NCI-H774 (cell line): Measurements from ENCODE around the gene UEVLD.

Source experiments
- DNase-seq: peaks from one replicate; lab custom pipeline; 2025; lab: John Stamatoyannopoulos, UW

The UEVLD gene

DNA sequence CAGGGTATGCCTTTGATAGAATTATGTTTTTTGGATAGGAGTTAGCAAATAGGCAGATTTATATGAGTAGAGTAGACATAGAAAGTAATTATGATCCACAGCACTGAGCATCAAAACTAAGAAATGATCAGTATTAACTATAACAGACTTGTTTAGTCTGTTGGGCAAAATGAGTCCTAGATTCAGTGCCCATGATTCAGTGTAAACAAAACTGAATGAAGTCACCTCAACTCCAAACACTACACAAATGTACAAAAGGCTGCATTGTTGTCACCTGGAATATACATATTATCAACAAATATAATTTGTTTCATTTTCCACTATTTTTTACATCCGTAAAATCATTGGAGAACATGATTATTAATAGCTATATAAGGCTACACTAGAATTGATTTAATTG lies 6.7 kb downstream of the UEVLD start:
- DNase-seq, result no peak

- DNase-seq, result no peak
Measured at GRCh38 chr11:18580113-18580766, 8.3 kb downstream of the UEVLD start.

DNA sequence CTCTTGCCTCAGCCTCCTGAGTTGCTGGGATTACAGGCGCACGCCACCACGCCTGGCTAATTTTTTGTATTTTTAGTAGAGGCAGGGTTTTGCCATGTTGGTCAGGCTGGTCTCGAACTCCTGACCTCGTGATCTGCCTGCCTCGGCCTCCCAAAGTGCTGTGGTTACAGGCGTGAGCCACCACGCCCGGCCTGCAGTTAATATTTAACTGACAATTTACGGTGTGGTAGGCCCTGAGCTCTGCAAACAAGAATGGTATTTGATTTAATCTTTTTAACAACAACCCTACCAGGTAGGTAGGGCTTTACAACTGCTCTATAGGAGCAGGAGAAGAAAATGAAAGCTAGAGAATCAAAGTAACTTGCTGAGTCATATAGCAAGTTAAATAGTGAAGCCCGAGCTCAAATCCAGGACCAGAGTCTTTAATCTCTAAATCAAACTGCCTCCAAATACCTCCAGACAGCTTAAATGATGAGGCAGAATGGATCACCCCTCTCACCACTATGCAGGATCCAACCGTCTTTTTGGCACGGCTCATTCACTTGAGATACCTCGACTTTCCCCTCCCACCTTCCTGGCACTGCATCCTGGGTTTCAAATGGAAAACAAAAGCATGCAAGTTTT lies 9.4 kb downstream of the UEVLD start:
- no peak for DNase-seq

- no peak for DNase-seq
Measured at GRCh38 chr11:18575361-18575760, 13.2 kb downstream of the UEVLD start.

GRCh38 chr11:18567081-18567480 lies 21.5 kb downstream of the UEVLD start:
- DNase-seq, result no peak

DNA sequence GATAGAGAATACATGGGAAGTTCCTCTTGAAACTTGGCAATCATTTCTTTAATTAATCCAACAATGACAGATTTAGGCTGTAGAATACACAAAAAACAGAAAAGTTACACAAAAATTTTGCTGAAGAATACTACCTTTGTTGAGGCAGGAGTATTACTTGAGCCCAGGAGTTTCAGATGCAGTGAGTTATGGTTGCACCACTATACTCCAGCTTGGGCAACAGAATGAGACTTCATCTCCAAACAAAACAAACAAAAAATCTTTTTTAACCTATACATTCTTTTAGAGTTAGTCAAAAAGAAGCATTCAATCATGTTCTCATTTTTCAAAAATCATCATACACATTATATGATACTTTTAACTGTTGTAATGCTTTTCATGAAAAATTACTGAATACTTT lies 22.1 kb downstream of the UEVLD start:
- no peak for DNase-seq

DNA sequence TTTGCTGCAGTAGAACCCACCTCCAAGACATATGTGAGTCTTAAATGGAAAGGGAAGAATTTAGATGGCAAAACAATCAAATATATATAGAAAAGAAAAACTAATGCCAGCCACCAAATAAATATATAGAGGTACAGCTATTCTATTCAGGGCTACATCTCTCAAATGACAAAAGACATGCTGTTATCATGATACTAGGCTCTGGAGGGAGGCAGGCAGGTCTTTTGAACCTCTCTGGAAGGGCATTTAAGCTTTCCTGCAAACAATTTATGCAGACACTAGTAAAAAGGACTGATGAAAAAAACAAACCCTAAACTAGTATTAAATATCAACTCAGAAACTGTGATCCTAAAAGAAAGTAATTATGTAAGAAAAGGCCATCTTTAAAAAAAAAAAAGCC lies 24.4 kb downstream of the UEVLD start:
- no peak for DNase-seq

DNA sequence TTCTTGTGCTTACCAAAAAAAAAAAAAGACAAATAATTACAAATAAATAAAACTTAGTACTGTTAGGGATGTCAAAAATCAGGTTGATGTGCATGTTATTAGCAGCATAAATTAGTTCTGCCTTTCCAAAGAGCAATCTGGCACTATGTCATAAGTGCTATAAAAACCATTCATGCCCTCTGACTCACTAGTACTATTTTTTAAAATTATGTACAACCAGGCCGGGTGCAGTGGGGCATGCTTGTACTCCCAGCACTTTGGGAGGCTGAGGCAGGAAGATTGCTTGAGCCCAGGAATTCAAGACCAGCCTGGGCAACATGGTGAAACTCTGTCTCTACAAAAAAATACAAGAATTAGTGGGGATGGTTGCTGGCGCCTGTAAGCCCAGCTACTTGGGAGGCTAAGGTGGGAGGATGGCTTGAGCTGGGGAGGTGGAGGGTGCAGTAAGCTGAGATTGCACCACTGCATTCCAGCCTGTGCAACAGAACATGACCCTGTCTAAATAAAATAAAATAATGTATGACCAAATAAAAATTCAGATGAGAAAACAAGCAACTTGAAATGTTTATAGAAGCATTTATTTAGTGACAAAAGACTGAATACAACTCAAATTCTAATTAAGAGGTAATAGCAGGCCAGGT lies 25.3 kb downstream of the UEVLD start:
- DNase-seq, result no peak

DNA sequence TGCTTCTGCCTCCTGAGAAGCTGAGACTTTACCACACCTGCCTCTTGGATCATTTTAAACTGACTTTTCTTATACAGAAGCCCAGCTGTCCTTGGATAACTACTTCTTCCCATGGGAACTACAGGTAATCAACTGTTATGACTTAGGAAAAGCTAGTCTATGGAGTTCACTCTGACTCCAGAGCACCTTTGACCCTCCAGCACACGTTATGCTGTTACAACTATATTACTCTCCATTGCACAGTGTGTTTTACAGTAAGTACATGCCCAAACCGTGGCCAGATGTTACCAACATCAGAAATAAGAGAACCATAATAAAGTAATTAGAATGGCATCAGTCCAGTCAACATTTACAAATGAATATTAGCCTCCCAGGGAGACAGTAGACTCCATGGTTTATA lies 40.5 kb downstream of the UEVLD start:
- no peak for DNase-seq

- DNase-seq, result no peak
Measured at GRCh38 chr11:18540207-18541009, 48.1 kb downstream of the UEVLD start.

GRCh38 chr11:18536209-18536608 lies 52.3 kb downstream of the UEVLD start:
- no peak for DNase-seq

DNA sequence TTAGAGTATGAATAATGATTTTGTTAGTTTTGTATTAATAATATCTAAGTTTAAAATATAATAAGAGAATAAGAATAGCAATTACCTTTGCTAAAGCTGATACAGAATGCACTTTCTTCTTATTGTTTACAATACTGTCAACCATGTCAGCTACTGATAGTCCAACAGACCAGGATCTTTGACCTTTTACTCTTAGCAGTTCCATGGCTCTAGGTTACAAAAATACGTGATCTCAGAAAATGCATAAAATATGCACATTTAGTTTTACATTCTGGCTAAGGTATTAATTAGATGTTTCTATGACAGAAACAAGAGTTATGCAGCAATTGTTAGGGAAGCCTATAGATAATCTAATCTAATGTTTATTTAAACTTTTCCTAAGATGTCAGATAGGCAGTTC lies 54.3 kb downstream of the UEVLD start:
- DNase-seq, result no peak

DNA sequence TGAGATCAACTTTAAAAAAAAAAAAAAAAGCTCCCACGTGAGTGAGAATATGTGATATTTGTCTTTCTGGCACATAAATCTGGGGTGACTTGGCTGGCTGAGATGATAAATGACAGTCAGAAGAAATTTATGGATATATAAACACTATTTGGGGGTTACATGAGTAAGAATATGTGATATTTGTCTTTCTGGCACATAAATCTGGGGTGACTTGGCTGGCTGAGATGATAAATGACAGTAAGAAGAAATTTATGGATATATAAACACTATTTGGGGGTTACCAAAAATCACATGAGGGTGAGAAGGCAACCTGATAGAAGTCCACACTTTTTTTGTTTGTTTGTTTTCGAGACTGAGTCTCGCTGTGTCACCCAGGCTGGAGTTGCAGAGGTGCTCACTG lies 55.2 kb downstream of the UEVLD start:
- DNase-seq, result no peak

DNA sequence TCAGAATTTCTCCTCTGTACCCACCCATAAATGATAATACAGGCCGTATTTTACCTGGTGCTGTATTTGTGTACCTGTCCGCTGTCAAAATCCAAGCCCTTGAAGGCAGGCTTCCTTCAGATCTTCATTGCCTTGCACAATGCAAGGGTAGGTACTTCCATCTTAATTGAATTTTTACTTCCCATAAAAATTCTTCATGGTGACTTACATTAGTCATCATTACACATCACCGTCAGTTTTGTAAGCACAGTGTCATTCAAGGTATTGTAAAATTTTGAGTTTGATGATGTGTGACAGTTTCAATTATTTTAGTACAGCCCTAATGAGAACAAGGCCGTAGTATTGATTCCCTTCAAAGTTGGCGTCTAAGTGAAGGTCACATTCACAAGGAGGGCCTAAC lies 61.0 kb downstream of the UEVLD start:
- no peak for DNase-seq

GRCh38 chr11:18526521-18527296 lies 61.8 kb downstream of the UEVLD start, which contains the start of gene TSG101:
Gene TSG101, minus strand, starts transcription at chr11:18526942. Its CDS starts 126 bp downstream, at chr11:18526816.
- DNase-seq, result peak; percentile 88

DNA sequence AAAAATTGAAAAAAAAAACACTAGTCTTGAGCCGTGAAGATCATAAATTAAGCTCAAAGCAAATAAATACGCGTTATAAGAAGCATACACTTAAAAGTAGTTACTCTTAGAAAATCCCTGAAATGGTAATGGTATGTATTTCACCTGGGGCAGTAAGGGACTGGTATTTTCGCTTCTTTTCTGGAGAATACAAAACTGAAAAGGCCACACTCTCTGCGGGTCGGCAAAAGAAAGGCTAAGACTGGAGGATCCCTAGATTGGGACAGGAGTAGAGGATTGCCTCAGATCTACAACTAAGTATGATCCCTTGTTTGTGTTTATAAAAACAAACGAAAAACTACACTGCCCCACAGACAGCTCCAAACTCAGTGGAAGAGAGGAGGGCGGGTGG lies 62.4 kb downstream of the UEVLD start:
- no peak for DNase-seq

- DNase-seq, result no peak
Measured at GRCh38 chr11:18524248-18524647, 64.3 kb downstream of the UEVLD start.

GRCh38 chr11:18523084-18523483 lies 65.5 kb downstream of the UEVLD start:
- no peak for DNase-seq

DNA sequence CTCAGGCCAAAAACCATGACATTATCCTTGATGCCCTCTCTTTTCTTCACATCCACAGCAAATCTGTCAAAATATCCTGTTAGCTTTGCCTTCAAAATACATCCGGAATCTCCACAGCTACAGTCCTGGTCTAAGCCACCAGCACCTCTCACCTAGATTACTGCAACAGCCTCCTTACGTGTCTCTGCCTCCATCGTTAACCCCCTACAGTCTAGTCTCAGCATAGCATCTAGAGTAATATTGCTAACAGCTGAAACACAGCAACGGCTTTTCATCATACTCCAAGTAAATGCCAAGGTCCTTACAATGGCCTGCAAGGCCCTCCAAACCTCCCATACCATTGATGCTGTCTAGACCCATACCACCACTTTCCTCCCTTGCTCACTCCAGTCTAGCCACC lies 66.1 kb downstream of the UEVLD start:
- no peak for DNase-seq

DNA sequence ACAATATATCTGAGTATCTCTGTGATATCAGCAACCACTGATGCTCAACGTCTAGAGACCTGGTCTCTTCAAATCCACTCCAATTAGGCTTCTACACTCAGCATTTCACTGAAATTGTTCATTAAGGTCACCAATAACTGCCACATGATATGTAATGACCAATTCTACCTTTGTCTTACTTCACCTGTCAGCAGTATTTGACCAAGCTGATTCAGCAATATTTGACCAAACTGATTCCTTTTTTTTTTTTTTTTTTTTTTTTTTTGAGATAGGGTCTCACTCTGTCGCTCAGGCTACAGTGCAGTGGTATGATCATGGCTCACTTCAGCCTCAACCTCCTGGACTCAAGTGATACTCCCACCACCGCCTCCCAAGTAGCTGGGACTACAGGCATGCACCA lies 67.4 kb downstream of the UEVLD start:
- no peak for DNase-seq

DNA sequence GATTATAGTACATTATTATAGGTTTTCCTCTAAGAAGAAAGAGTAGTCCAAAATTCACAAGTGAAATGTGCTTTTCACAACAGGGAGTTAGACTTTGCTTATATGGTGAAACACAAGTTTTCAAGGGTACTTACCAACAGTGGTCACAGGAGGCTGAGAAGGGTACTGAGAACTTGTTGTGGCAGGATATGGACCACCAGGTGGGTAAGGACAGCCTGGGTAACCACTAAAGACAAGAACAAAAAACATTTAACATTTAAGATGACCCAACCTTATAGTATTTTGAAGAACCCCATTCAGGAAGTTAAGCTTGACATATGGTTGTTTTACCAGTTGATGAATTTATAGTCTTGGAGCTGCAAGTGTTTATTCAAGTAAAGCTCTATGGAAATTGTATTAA lies 86.2 kb downstream of the UEVLD start:
- DNase-seq, result no peak

- no peak for DNase-seq
Measured at GRCh38 chr11:18501629-18502028, 86.9 kb downstream of the UEVLD start.
